LNCaP clone FGC (cell line): ENCODE results near the gene CKS2.

ENCODE experiments used
- DNase-seq: peaks from one replicate; pipeline ENCODE4 v3.0.0-alpha.2; 2011; ENCODE audit warnings: low read depth
- H3K4me3 ChIP-seq: 2 replicates; pipeline ENCODE4 v1.5.1; 2011; ENCODE audit warnings: mild to moderate bottlenecking, low read depth, low read length, control low read depth
- TF ChIP-seq, protein P1 (sequence below): IDR thresholded peaks from 2 replicates; pipeline ENCODE4 v1.5.1; 2012; ENCODE audit warnings: mild to moderate bottlenecking; ENCODE audit not compliant: control insufficient read depth, insufficient read depth; ENCODE audit errors: extremely low read depth

CKS2 gene

DNA sequence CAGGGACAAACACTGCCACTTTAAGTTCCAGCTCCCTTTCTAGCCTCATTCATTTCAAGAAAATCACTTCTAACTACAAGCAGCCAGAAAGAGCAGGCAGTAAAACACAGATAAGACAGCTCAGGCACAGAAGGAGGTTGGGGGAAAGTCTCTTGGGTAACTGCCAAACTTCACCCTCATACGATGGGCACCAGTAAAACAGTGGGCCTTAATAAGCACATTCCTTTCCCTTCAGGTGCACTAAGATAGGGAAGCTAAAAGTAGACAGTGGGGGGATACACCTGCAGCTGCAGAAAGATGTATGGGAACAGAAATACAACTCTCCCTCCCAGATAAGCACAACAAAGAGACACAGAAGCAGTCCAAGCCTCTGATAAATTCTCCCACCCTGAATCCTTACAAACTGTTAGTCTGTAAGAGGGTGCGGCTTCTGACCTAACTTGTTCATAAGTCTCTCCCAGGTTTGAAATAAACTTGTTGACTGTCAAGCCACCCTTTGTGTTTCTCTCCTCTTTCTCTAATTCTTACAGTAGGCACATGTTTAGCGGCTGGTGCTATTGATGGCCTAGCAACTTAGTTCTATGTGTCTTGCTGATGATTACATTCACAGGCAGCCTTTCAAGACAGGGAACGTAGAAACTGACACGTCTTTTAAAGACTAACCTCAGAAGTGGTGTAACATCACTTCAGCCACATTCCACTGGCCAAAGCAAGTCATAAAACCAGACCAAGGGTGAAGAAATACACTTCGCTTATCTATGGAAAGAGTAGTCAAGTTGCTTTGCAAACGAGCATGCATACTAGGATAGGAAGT is 6.8 kb upstream of the CKS2 start:
- TF ChIP-seq, protein P1, sequence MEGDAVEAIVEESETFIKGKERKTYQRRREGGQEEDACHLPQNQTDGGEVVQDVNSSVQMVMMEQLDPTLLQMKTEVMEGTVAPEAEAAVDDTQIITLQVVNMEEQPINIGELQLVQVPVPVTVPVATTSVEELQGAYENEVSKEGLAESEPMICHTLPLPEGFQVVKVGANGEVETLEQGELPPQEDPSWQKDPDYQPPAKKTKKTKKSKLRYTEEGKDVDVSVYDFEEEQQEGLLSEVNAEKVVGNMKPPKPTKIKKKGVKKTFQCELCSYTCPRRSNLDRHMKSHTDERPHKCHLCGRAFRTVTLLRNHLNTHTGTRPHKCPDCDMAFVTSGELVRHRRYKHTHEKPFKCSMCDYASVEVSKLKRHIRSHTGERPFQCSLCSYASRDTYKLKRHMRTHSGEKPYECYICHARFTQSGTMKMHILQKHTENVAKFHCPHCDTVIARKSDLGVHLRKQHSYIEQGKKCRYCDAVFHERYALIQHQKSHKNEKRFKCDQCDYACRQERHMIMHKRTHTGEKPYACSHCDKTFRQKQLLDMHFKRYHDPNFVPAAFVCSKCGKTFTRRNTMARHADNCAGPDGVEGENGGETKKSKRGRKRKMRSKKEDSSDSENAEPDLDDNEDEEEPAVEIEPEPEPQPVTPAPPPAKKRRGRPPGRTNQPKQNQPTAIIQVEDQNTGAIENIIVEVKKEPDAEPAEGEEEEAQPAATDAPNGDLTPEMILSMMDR = no peak
- DNase-seq = no peak
- no peak overlapping the region for H3K4me3 ChIP-seq

DNA sequence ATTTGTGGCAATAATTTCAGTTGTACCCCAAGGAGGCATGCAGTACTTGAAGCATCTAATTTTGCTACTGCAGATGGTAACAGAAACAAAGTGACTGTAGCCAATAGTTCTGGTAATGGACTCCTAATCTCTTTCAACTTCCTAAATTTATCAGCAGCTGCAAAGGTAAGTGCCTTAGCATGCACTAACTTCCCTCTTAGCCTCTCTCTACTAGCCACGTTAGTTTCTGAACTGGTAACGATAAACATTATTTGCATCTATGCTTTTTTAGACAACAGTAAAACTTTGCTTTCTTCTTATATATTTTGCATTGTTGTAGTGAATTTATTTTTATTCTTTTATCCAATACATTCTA is 6.2 kb upstream of the CKS2 start:
- TF ChIP-seq, protein P1 = no peak

DNA sequence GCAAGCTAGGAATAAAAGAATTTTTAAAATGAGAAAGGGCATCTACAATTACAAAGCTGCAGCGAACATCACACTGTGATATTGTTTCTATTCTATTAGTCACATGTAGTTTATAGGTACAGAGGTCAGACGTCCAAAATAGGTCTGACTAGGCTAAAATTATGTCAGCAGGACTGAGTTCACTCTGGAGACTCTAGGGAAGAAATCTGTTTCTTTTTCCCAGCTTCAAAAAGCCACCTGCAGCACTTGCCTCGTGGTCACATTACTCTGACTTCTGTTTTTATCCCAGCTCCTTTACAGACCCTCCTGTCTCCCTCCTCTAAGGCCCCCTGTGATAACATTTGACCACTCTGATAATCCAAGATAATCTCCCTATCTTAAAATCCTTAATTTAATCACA is 5.1 kb upstream of the CKS2 start:
- no peak overlapping the region for H3K4me3 ChIP-seq
- TF ChIP-seq, protein P1 = no peak
- no peak for DNase-seq

More for the DNA sequence above, 6.2 kb upstream of the CKS2 start:
- no peak overlapping the region for H3K4me3 ChIP-seq
- no peak for DNase-seq

DNA sequence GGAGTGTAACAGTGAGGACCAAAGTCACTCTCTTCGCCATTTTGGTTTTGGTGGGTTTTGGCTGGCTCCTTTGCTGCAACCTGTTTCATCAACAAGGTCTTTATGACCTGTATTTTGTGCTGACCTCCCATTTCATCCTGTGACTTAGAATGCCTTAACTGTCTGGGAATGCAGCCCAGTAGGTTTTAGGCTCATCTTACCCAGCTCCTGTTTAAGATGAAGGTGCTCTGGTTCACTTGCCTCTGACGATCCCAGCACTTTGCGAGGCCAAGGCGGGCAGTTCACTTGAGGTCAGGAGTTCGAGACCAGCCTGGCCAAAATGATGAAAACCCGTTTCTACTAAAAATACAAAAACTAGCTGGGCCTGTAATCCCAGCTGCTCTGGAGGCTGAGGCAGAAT is 1.8 kb upstream of the CKS2 start:
- TF ChIP-seq, protein P1 = no peak
- no peak for DNase-seq
- H3K4me3 ChIP-seq = peak overlapping the region; percentile 88

DNA sequence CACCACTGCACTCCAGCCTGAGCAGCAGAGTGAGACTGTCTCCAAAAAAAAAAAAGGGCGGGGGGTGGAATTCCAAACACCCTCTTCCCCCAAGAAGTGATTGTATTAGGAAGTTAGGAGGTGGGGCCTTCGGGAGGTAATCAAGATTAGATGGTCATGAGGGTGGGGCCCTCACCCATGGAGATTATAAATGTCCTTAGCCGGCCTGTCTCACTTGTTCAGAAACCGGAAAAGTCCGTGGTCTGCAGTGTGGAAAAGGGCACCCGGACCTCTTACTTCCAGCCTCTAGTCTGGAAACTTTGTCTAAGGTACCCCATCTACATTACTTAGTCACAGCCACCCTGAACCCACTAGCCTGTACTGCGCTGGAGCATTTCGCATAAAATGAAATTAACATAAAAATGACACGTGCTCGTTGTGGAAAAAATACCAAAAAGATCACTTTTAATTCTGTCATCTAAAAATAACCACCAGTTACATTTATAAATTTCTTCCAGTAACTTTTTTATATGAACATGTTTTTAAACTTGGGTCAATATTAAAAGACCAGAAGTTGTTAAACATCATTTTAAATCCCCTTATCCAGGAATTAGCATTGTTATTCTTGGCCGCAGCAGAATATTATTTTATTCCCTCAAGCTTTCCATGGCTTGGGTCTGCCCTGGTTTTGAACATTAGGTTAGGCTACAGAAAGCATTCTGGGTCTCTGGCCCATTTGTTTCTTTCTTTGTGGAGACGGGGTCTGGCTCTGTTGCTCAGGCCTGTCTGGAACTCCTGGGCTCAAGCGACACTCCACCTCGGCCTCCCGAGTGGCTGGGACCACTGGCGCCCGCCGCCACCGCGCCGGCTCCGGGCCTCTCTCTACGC is 1.2 kb upstream of the CKS2 start:
- TF ChIP-seq, protein P1 = no peak

DNA sequence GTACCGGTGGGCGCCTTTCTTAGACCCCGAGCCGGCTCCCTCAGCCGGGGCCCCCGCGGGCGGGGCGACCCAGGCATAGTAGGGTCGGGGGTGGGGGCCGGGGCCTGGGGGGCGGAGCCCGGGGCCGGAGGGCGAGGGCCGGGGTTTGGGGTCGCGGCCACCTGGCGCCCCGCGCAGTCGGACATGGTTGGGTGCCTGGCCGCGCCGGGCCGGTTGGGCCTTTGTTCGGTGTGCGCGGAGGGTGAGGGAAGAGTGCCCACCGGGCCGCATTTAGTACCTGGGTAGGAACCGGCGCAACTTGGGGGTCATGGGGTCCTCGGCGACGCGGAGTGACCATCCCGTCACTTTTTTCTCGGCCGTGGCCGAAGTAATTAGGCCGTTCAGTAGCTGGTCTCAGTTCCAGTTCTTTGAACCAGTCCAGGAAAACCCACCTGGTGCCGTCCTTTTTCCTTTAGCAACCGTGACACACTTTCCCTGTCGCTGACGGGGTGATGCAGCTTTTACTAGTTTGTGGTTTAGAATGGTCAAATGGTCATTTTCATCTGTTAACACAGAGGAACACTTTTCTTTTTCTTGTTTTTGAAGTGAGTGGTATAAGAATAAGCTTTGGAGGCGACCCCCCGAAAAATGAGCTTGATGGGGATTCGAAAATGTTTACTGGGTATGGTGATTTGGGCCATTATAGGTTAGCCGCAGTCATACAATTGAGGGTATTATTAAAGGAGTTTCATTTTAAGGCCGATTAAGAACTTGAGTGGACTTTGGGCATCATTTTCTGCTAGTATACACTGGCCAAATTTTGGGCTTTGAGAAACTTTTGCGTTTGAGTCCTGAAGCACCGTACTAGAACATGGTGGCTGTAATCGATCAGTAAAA is 589 bp downstream of the CKS2 start:
- TF ChIP-seq, protein P1 = no peak
- H3K4me3 ChIP-seq = peak overlapping the region; percentile 84
- DNase-seq = no peak

More for the DNA sequence above, 1.2 kb upstream of the CKS2 start:
- peak overlapping the region; percentile 88 for H3K4me3 ChIP-seq
- DNase-seq = no peak
